Measurements from ENCODE around the gene MAGEF1. TPM values are rescaled to one million over a fixed set of nuclear protein-coding genes. Genes with fewer than 3 reads are reported as not detected.
"Not testable (repeated sequence)": the region's sequence is repeated elsewhere in the genome, so short reads cannot be mapped to it uniquely, and the experiment has no call there.

The MAGEF1 gene
- total RNA-seq, 1 donor from 2014 or later: 12.9 TPM

DNA sequence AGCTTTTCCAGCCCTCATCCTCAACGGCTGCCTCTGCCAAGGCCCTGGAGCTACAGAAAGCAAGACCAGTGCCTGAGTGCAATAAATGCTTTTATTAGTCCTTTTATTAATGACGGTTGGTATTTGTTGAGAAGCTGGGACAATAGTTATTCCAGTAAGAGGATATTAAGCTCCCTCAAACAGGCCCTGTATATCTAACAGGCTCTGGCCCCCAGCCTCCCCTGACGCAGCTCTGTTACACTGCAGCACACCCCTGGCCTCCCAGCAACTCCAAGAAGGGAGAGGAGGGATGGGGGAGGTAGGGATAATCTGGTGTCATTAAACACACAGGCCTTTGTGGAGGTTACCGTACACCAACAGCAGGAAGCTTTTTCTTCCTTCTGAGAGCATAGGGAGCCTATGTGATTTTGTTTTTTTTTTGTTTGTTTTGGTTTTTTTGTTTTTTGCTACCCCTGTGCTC, 30.8 kb upstream of the MAGEF1 start:
- DNase-seq: no peak

DNA sequence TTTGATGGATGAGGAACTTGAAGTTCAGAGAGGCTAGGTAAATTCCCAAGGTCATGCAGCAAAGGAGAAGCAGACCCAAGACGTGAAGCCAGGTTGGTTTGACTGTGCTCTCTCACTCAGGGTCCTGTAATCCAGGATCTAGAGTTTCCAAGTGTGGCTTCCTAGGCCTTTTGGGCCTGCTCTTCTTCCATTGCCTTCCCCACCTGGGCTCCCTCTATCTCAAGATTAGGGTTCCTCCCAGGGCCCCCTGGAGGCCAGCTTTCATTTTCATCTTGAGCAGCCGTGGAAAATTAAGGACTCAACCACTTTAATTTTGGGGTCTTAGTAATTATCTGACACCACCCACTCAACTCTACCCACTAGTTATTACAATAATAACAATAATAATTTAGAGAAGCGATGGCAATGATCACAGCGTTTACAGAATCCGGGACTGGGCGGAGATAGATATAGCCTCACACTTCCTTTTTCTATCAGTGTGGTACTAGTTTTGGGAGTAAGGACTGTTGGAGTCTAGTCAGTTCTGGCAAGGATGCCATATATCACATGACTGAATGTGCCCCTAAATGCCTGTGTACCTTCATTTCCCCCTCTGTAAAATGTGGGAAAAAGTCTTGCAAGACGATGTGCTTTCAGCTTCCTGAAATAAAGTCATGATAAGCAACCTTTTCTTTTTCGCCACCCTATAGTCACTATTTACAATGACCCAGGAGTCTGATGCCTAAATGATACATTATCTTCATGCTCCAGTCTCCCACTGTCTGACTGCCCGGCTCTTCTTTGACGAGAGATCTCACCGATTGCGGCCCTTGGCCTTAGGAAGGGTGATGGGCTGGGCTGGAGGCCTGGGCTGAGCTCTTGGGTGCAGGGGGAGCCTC, 30.2 kb upstream of the MAGEF1 start:
- DNase-seq: no peak

DNA sequence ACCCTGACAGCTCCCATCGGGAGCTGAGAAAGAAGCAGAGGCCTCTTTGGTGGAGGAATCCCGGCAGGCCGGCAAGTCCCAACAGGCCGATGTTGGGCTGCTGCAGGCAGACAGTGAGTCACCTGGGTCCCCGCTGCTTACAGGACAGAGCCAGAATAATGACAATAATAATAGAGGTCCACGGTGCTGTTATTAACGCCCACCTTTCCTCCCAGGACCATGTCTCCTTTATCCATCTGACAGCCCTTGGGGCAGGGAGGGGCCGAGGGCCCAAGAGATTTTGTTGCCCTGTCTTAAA, 29.3 kb upstream of the MAGEF1 start:
- DNase-seq: no peak

DNA sequence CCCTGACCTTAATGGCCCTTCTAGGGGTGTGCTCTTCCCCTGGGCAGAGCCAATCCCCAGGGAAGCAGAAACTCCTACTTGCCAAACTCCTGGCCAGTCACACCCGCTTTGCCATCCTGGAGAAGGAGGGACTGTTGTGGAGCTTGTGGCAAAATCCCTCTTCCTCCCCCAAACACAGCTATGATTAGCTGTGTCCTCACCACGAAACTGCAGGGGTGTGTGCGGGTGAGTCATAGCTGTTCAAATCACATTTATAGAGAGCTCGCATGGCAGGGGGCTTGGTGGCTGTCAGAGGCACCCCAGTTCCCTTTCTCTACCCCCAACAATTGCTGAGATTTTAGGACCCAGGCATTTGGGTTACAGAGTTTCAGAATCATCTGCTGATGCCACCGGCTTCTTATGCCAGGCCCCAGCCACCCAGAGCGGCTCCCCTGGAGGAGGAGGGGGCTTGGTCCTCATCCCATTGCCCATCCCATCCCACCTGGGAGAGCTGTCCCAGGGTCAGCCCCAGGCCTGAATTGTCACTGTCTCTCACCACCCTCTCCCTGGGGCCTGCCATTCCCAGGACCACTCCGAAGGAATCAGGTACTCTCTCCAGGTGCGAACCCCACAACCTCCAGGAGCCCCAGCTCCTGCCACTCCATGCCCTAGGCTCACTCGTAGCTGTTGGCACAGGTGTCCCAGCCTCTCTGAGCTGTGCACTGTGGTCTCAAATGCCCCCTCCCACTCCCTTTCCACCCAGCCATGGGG, 28.8 kb upstream of the MAGEF1 start:
- no peak for DNase-seq

DNA sequence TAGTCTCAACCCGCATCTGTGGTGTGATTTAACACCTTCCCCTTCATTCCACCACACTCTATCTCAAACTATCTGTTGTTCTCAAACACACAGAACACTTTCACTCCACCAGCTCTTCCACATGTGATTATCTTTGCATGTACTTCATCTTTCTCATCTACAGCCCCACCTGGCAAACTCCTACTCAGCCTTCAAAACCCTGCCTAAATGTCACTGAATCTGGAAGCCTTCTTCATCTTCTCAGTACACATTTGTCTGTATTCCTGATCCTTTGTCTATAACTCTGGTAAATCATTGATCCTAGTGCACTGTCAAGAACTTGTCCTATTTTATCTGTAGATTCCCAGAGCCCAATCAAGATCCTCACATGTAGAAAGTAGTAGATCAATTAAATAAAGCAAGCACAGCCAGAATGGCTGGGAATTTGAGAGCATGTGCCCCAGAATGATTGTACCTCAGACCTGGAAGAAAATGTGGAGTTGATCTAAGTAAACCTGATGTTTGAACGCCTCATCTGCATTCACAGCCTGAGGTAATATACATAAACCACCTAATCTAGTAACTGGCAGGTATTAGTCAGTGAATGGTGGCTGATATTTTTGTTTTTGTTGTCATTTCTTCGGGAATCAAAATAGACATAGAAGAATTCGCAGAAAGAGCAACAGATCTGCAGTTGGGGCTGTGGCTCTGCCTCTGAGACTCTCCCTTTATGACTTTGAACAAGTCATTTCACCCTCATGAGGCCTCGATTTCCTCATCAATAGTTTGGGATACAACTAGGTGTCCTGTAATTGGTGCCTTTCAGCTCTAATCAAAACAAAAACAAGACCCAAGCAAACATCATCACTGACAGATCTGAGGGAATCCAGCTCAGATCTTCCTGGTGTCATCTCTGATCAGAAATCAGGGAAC, 28.0 kb upstream of the MAGEF1 start:
- no peak for DNase-seq

DNA sequence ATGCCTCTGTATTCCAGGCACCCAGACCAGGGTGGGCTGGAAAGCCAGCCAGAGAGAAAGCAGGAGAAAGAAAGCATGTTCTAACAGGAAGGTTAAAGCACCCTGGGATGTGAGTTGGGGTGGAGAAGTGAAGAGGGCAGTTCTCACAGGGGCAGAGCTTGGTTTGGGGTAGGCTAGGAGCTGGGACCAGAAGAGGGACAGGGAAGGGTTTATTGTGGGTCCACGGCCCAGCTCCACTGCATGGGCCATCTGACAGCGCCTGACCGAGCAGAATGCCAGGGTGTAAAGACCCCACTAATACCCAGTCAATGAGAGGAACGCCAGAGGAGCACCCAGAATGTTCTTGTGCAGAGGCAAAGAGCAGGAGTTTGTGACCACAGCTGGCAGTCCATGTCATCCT, 27.1 kb upstream of the MAGEF1 start:
- no peak for DNase-seq

DNA sequence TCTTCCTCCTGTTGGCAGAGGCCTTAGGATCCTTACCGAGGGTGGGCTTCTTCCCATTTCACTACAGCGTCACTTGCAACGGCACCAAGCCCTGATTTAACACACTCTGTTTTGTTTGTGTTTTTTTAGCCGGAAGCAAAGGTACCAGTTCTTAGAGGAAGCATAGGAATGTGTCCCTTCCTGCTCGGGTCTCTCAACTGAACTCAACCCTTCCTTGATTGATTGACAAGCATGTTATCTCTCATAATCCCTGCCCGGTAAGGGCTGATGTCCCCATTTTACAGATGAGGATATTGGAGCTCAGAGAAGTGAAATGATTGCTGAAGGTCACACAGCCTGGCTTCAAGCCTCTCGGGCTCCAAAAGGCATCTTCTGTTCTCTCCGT, 26.6 kb upstream of the MAGEF1 start:
- no peak for DNase-seq

DNA sequence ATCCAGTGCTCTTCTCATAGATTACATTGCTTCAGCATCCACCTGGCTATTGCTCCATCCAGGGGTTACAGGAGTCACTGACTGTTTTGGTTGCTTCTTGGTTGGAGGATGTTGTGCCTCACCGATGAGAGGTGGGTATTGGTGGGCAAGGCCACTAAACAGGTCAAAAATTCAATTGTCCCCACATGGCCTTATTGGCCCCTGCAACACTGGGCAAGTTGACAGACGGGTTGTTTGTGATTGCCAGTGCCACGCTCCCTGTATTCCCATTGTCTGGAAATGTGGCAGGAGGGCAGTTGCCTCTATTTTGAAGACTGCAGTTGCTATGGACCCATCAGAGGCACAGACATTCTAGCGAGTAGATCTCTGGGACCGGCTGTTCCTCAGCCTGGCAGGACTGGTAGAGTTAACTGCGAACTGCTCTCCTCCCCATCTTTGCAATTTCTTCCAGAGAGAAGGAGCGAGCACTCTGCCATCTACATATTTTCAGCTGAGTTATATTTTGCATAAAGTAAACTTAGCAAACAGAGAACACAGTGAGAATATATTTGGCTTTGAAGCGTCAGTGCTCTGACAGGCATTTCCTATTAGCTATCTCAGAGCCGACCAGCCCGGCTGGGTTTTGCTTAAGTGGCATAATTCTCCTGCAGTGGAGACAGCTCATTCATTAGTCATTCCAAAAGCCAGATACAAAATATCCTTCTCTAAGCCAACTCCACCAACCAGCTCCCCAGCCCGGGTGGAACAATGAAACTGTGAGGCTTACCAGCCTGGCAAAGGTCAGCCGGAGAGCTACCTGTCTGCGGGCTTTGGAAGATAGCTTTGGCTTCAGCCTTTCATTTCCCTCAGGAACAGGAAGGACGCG, 26.0 kb upstream of the MAGEF1 start:
- DNase-seq: peak; percentile 53

DNA sequence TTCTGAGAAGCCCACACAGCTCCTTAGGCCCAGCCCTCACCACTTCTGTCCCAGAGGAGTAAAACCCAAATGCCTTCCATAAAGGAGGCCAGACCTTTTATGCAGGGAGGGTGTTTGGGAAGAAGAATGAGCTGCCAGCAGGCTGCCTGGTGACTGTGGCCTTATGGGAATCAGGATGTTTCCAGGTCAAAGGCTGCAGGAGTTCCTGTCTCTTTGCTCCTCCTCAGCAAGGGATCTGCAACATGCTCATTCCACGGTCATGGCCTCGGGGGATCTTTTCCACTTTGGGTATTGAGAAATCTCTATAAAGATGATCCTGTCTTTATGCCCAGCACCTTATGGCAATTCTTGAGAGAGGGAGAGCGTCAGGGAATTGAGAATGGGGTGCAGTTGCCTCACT, 25.2 kb upstream of the MAGEF1 start:
- no peak for DNase-seq

DNA sequence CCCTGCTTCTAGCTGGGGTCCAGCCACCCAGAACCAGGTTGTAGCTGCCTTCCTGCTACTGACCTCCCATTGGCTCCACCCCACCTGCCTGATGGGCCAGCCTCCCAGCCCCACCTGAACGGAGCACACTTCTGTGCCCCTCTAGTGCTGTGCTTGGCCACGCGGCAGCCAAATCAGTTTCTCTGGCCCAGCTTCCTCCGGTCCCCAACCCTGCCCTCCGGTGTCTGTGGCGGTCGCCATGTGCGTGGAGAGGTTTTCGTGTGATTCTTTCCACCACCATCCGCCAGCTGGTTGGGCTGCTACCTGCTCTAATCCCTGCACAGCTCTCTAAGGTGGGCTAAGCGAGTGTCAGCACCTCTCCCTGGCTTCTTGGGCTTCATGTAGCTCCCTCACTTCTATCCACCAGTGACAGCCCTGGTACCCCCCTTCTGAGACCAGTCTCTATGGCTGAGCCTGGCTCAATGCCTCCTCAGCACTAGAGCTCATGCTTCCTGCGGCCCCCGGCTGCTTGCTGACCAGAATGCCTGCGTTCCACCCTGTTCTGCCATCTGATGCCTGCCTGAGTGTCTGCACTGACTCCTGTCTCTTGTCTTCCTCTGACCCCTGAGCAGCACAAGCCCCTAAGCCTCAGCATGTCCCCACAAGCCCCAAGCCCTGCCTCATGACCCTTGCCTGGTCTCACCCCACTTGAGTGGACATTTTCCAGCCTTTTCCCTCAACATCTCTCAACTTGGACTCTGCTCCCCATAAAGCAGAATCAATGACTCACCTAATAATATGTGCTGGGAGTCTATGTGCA, 23.2 kb upstream of the MAGEF1 start:
- no peak for DNase-seq

DNA sequence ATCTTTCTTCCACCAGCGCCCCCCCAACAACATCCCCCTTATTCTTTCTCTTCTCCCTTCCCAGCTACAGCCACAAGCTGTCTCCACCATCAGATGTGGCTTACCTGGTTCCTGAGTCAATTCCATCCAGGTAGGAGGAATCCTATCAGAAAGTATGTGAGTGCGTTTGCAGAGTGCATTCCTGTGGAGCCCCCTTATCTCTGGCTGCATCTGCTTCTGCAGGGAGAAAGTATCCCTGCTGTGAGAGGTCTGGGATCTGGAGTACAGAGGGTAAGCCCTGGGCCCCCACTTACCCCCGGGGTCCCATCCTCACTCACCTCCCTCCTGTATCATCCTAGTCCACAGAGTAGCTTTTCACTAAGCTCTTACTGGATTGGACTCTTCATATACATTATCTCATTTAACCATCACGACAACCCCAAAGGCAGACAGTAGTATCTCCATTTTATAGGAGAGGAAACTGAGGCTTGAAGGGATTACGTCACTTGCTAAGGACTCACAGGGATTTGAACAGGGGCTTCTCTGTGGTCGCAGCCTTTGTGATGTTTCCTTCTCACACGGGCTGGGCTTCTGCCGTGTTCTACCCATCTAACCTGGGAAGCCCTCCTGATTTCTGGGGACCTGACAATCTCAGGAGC, 22.2 kb upstream of the MAGEF1 start:
- DNase-seq: no peak

DNA sequence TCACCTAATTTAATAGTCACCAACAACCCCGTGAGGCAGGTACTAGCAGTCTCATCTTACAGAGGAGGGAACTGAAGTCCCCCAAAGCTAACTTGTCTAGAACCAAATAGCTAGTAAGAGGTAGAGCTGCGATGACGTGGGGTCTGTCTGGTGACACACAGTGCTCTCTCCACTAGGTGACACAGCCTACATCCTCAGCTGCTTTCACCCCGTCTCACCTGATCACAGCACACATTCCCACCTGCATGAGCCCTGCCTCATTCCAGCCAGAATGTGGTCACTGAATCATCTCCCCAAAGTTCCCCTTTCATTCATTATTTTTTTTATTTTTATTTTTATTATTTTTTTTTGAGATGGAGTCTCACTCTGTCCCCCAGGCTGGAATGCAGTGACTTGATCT, 21.3 kb upstream of the MAGEF1 start:
- DNase-seq: no peak

DNA sequence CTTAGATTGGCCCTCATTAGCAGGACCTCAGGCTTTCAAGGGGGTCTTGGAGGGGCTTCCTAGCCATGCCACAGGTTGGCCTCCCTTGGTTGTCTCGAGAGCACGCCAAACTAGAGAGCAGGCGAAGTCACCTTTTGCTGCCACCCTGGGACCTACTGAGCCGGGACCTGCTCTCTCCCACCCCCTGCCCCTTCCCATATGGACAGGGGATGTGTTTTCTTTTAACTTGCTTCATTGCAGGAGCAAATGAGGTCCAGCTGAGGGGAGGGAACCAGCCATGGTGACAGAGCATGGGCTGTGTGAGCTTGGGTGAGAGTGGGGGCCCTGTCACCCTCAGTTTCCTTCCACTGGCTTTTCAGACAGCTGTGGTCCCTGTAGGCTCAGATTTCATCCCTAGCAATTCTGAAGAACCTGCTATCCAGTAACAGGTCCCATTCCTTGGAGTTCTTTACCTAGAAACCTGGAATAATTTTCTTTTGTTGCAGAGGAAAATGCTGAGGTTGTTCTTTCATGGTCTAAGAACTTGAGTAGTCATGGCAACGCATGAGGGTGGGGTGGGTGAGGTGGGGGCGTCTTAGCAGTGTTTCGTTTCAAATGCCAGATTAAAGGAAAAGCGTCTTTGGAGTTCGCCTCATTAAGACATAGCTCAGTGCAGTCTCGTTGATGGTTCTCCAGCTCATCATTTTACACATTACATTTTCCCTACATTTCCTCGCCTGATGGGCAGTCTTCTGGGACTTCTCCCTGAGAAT, 20.1 kb upstream of the MAGEF1 start:
- no peak for DNase-seq

DNA sequence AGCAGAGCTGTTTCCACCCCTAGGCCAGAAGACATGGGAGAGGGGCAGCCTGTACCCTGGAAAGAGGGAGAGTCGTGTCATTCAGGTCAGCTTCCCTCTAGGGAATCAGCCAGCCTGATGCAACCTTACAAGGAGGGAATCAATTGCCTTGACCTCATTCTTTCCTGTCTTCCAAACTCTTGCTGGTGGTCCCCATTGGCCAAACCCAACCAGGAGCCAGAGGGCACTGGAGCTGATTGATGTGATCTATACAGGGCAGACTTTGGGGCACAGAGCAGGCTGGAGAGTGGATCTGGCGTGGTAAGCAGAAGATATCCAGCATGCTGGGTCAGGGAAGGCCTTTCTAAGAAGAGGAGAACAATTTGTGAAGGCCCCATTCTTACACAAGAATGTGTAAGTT, 19.1 kb upstream of the MAGEF1 start:
- no peak for DNase-seq

DNA sequence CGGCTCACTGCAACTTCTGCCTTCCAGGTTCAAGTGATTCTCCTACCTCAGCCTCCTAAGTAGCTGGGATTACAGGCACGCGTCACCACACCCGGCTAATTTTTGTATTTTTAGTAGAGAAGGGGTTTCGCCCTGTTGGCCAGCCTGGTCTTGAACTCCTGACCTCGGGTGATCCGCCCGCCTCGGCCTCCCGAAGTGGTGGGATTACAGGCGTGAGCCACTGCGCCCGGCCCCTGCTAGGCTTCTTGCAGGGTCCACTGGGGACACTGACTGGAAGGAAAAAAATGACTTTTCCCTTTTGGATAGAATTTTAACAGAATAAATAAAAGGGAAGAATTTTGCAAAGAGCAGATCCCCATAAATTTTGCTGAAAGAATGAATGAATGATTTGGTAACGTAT, 17.3 kb upstream of the MAGEF1 start:
- DNase-seq: not testable (repeated sequence)

DNA sequence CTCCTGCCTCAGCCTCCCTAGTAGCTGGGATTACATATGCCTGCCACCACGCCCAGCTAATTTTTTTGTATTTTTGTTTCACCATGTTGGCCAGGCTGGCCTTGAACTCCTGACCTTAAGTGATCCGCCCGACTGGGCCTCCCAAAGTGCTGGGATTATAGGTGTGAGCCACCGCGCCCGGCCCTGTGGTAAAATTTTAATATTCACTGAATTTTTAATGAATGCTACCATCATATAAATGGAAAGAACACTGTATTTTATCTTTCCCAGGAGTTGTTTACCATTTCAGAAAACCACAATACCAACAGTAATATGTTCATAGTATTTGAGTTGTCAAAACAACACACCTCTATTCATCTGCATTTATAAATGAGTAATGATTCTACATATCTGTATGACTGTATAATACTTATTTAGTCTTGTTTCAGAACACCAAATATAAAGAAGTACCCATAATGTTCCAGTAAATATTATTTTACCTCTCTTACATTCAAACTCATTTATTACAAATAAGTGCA, 16.2 kb upstream of the MAGEF1 start:
- DNase-seq: no peak

DNA sequence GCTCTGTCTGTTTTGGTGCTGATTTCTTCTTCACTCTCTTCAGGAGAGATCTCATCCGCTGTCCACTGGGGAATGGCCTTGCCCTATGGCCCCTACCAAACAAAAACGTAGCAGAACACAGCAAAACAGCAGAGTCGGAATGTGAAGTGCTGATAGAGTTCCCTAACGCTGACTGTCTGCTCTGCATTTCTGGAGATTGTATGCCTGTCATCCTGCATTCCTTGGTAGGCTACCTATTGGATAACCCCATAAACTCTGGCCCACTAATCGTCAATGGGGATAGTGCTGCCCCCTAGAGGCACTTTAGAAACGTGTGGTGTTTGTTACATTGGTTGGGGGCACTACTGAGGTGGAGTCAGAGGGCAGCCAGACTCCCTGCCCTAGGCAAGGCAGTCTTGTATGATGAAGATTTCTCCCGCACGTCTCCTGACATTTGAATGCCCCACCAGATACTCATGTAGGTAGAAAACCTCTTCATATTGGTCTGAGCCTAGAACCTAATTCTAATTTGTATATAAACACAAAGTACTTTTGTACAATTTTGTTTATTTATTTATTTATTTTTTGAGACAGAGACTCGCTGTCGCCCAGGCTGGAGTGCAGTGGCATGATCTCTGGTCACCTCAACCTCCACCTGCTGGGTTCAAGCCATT, 15.6 kb upstream of the MAGEF1 start:
- peak; percentile 80 for DNase-seq

DNA sequence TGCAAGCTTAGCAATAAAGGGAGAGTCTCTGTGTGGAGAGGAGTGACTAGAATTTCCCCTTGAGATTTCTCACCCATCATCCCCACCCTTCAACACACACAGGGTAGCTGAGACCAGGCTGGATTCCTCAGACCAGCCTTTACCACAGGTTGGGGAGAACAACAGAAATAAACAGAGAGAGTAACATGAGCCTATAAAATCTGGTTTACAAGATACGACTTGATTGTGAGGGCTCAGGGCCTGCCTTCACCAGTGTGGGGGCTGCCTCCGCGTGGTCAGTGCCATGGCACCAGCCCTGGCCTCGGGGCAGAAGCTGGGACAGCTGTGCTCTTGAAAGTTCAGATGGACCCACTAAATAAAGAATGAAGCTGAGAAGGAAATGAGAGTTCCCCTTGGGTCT, 14.6 kb upstream of the MAGEF1 start:
- no peak for DNase-seq

DNA sequence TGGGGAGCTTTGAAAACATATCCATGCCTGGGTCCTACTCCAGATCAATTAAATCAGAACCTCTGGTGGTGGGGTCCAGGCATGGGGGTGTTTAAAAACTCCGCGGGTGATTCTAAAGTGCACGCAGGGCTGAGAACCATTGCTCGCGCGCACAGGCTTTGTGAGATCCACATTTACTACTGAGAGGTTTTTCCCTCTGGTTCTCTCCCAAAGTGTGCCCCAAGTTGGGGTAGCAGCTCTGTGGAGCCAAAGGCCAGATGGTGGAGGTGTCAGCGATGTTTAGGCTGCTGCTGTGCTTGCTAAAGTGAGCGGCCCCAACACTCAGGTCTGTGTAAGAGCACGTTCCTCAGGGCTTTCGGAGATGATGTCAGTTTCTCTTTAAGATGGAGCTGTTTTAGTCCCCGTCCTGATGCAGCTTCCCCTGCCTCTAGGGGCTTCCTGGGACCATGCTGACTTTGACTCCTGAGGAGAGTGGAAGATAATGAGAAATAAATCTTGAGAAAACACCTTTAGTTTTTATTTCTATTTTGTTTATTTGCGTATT, 13.4 kb upstream of the MAGEF1 start:
- DNase-seq: no peak
